PC-3 (cell line): ENCODE results near the gene SPACA5. TPM values are rescaled to one million over a fixed set of nuclear protein-coding genes. Genes with fewer than 3 reads are reported as not detected.
A peak's percentile ranks its signal among the peaks of the same experiment; 100 is the strongest.

Source experiments
- ATAC-seq: fragments of 200-7000 bp; cut with Tn5 transposase; 2 replicates; pipeline ENCODE4 v1.9.1; 2020; ENCODE audit warnings: mild to moderate bottlenecking, moderate library complexity
- BruUV-seq: library from RNA; stranded (reverse); fragments of 400-500 nt; replicated peaks from 2 replicates; lab custom pipeline; 2021; lab: Mats Ljungman, UMichigan
- CTCF ChIA-PET: fragments of 300-600 bp; sonication (Branson Sonifier 250); formaldehyde crosslinking; loops from one replicate; lab custom pipeline; 2022; ENCODE audit warnings: antibody characterized with exemption; lab: Charles Lee
- POLR2A ChIA-PET: fragments of 300-600 bp; sonication (Branson Sonifier 250); formaldehyde crosslinking; loops from one replicate; lab custom pipeline; 2022; ENCODE audit warnings: antibody characterized with exemption; ENCODE audit not compliant: unreplicated experiment; lab: Charles Lee
- DNase-seq: peaks from one replicate; pipeline ENCODE4 v3.0.0-alpha.2; 2015
- H2AFZ ChIP-seq: fragments of 300-600 bp; sonication (generic); 2 replicates; pipeline ENCODE4 v1.6.0; 2016; ENCODE audit warnings: antibody characterized with exemption, low read length
- H3F3A ChIP-seq: fragments of 300-600 bp; sonication (generic); one replicate; pipeline ENCODE4 v1.6.0; 2017; ENCODE audit warnings: antibody characterized with exemption, low read length, control low read depth, mild to moderate bottlenecking; ENCODE audit not compliant: unreplicated experiment
- H3K27ac ChIP-seq: fragments of 300-600 bp; sonication (generic); 2 replicates; pipeline ENCODE4 v1.5.1; 2016; ENCODE audit warnings: mild to moderate bottlenecking, low read length
- H3K27me3 ChIP-seq: fragments of 300-600 bp; sonication (generic); 2 replicates; pipeline ENCODE4 v1.6.1; 2016; ENCODE audit warnings: low read length, mixed read lengths
- H3K36me3 ChIP-seq: fragments of 300-600 bp; sonication (generic); 2 replicates; pipeline ENCODE4 v1.6.1; 2016; ENCODE audit warnings: low read depth, mixed run types, low read length, mixed read lengths
- H3K4me1 ChIP-seq: fragments of 300-600 bp; sonication (generic); 2 replicates; pipeline ENCODE4 v1.5.1; 2016; ENCODE audit warnings: low read length; ENCODE audit not compliant: insufficient read depth
- H3K4me2 ChIP-seq: fragments of 300-600 bp; sonication (generic); 2 replicates; pipeline ENCODE4 v1.6.0; 2016; ENCODE audit warnings: low read length
- H3K4me3 ChIP-seq: fragments of 300-600 bp; sonication (generic); 2 replicates; pipeline ENCODE4 v1.5.1; 2016; ENCODE audit warnings: mild to moderate bottlenecking, low read length, mixed read lengths
- H3K79me2 ChIP-seq: fragments of 300-600 bp; sonication (generic); 2 replicates; pipeline ENCODE4 v1.6.1; 2017; ENCODE audit warnings: low read length, mixed read lengths
- H3K9ac ChIP-seq: fragments of 300-600 bp; sonication (generic); 2 replicates; pipeline ENCODE4 v1.6.0; 2016; ENCODE audit warnings: mild to moderate bottlenecking, low read length
- H3K9me2 ChIP-seq: fragments of 300-600 bp; sonication (generic); replicated peaks from 2 replicates; pipeline ENCODE4 v1.6.1; 2016; ENCODE audit warnings: mixed run types, low read length, mixed read lengths
- H3K9me3 ChIP-seq: fragments of 300-600 bp; sonication (generic); 2 replicates; pipeline ENCODE4 v1.6.1; 2016; ENCODE audit warnings: low read length, mixed read lengths
- H4K20me1 ChIP-seq: fragments of 300-600 bp; sonication (generic); 2 replicates; pipeline ENCODE4 v1.6.1; 2016; ENCODE audit warnings: low read length, mixed read lengths
- EZH2 ChIP-seq: fragments of 300-600 bp; sonication (generic); IDR thresholded peaks from one replicate; pipeline ENCODE4 v1.6.1; 2017; ENCODE audit warnings: antibody characterized with exemption, mild to moderate bottlenecking, low read length; ENCODE audit not compliant: unreplicated experiment
- EZH2phosphoT487 ChIP-seq: fragments of 300-600 bp; sonication (generic); IDR thresholded peaks from 2 replicates; pipeline ENCODE4 v1.6.1; 2018; ENCODE audit warnings: mild to moderate bottlenecking, antibody characterized with exemption, low read length, borderline replicate concordance
- intact Hi-C: fragments of 100-400 bp; cut with micrococcal nuclease; formaldehyde crosslinking; loops from 2 replicates; pipeline ENCODE4 v1.9.0; 2023
- total RNA-seq: library from RNA; depleted of rRNA; stranded (reverse); fragments of >200 nt; gene quantifications from 2 replicates; pipeline ENCODE4 v1.2.3, GENCODE V29; 2014
- TF ChIP-seq, protein P1 (sequence below): fragments of 300-600 bp; sonication (generic); conservative IDR thresholded peaks from 2 replicates; pipeline ENCODE4 v1.5.1; 2017; ENCODE audit warnings: antibody characterized with exemption, low read depth, mild to moderate bottlenecking, low read length

The SPACA5 gene
- total RNA-seq, 1 experiment from 2014 or later = not detected

DNA sequence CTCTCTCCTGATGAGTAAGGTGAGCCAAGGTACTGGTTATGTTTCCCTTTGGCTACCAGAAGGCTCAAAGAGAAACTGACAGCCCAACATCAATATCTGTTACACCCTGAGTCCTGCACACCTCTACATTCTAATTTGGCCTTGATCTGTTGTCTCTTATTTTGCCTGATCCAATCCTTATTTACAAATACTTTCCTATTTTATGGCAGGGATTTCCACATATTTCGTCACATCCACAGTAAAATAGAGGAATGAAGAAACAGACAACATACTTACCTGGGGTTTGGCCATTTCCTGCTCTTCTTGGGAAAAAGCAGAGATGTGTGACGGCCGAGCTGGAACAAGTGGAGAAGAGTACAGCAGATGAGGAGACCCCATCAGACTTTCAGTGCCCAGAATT lies 4.5 kb upstream of the SPACA5 start:
- ChIA-PET CTCF (no interaction called here), POLR2A (no interaction called here)
- H3K27ac ChIP-seq = no peak overlapping the region
- no peak overlapping the region for H3K9ac ChIP-seq
- no peak for TF ChIP-seq EZH2phosphoT487
- H3K79me2 ChIP-seq = peaks cover 14% of the 10 kb centered on the region; the same call in 1 of the 2 replicates
- H3K4me3 ChIP-seq = 0 out of 2 replicates have a peak overlapping the region, but pooled peaks have one; percentile 81
- no peak overlapping the region for H2AFZ ChIP-seq
- H3K4me1 ChIP-seq = no peaks in the 10 kb centered on the region
- intact Hi-C loops = no loop called here
- no peaks in the 10 kb centered on the region for H3F3A ChIP-seq
- no peaks in the 10 kb centered on the region for H3K9me2 ChIP-seq
- peak overlapping the region; percentile 89; the same call in 1 of the 2 replicates for H3K4me2 ChIP-seq
- no TSS peak for BruUV-seq
- H3K36me3 ChIP-seq = no peaks in the 10 kb centered on the region; the same call in 1 of the 2 replicates
- H3K27me3 ChIP-seq = no peaks in the 10 kb centered on the region
- no peaks in the 10 kb centered on the region for H4K20me1 ChIP-seq
- no peak for ATAC-seq
- no peaks in the 10 kb centered on the region for H3K9me3 ChIP-seq
- no peak for DNase-seq

DNA sequence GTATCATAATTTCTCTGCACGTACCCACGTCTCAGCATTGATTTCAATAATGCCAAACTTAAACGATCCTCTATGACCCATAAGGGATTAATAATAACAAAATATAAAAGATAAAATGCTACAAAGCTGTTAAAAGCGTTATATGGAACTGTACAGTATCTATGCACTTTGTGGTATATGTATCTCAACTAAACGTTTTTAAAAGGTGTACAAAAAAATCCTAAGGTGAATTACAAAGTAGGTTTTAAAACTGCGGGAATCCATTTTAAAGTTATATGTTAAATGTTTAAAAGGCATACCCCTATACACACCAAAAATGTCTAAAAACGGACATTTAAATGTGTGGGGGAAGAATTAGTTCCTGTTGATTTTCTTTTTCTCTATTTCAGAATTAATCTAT lies 3.9 kb upstream of the SPACA5 start:
- Histone ChIP-seq H3K4me2 (peak overlapping the region; percentile 89), H3K4me3 (peak overlapping the region; percentile 81), H3K9ac (peak overlapping the region; percentile 62), H4K20me1 (no peaks in the 10 kb centered on the region), H3K27me3 (no peaks in the 10 kb centered on the region), H3K9me2 (no peaks in the 10 kb centered on the region), H3K4me1 (no peaks in the 10 kb centered on the region), H3K9me3 (no peaks in the 10 kb centered on the region), H2AFZ (no peak overlapping the region), H3K79me2 (peaks cover 14% of the 10 kb centered on the region; the same call in 1 of the 2 replicates), H3F3A (no peaks in the 10 kb centered on the region), H3K27ac (no peak overlapping the region), H3K36me3 (no peaks in the 10 kb centered on the region; the same call in 1 of the 2 replicates)
- BruUV-seq = no TSS peak
- DNase-seq (no peak), ATAC-seq (no peak)
- CTCF ChIA-PET = no interaction called here
- intact Hi-C loops = no loop called here
- POLR2A ChIA-PET = interaction anchor here (0.6 kb wide), 1 partner anchor 26 kb away, joined by 3 read pairs; no protein-coding TSS in a partner anchor
- TF ChIP-seq EZH2phosphoT487 (no peak), EZH2 (no peak)
- TF ChIP-seq, protein P1, sequence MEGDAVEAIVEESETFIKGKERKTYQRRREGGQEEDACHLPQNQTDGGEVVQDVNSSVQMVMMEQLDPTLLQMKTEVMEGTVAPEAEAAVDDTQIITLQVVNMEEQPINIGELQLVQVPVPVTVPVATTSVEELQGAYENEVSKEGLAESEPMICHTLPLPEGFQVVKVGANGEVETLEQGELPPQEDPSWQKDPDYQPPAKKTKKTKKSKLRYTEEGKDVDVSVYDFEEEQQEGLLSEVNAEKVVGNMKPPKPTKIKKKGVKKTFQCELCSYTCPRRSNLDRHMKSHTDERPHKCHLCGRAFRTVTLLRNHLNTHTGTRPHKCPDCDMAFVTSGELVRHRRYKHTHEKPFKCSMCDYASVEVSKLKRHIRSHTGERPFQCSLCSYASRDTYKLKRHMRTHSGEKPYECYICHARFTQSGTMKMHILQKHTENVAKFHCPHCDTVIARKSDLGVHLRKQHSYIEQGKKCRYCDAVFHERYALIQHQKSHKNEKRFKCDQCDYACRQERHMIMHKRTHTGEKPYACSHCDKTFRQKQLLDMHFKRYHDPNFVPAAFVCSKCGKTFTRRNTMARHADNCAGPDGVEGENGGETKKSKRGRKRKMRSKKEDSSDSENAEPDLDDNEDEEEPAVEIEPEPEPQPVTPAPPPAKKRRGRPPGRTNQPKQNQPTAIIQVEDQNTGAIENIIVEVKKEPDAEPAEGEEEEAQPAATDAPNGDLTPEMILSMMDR = no peak

DNA sequence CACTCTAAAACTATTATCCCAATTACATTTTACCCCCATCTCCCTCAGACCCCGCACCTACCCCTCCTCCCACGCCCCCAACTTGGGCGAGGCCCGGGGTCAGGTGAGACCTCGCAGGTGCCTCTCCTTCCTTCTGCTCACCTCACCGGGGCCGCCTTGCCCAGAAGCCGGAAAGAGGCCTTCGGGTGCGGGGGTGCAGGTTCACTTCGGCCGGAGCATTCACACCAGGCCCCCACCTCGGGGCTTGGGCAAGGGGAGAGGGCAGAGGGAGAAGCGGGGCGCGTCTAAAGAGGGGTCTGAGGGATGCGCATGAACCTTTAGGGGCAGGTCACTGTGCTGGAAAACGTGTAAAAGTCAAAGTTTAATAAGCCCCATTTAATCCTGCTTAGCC lies 3.4 kb upstream of the SPACA5 start:
- ChIA-PET CTCF (no interaction called here), POLR2A (interaction anchor here (0.6 kb wide), 1 partner anchor 27 kb away, joined by 3 read pairs; no protein-coding TSS in a partner anchor)
- Histone ChIP-seq H3K27ac (no peak overlapping the region), H3K9me3 (no peaks in the 10 kb centered on the region), H3K4me2 (peak overlapping the region; percentile 89), H2AFZ (peak overlapping the region; percentile 94), H3K79me2 (peaks cover 14% of the 10 kb centered on the region; the same call in 1 of the 2 replicates), H3K9ac (peak overlapping the region; percentile 62), H3K27me3 (no peaks in the 10 kb centered on the region), H3K36me3 (no peaks in the 10 kb centered on the region; the same call in 1 of the 2 replicates), H3F3A (no peaks in the 10 kb centered on the region), H3K4me3 (peak overlapping the region; percentile 81), H4K20me1 (no peaks in the 10 kb centered on the region), H3K4me1 (no peaks in the 10 kb centered on the region), H3K9me2 (no peaks in the 10 kb centered on the region)
- ATAC-seq = peak; percentile 14
- TF ChIP-seq EZH2 (no peak), EZH2phosphoT487 (no peak)
- TF ChIP-seq, protein P1 = no peak
- intact Hi-C loops = no loop called here
- DNase-seq = no peak
- TSS peak; percentile 74 for BruUV-seq
